ENCODE data around the gene SDHAF4. TPM values are rescaled to one million over a fixed set of nuclear protein-coding genes. Genes with fewer than 3 reads are reported as not detected.

The SDHAF4 gene
- total and polyA plus RNA-seq, 10 of the 15 experiments (the other 5 are each of a cell fraction or from before 2014, with no cell fraction given), result 8.4 to 20.4 (median 15.6) TPM

- H3K79me2 ChIP-seq (ENCODE audit: control insufficient read depth, insufficient read depth, low read length), result no peaks in the 10 kb centered on the region
- no peak overlapping the region for H3K4me3 ChIP-seq
- TF ChIP-seq BMI1 (IDR thresholded peaks at IDR 0.05; ENCODE audit: borderline replicate concordance) (no peak), HDGF (IDR thresholded peaks at IDR 0.05) (no peak), SREBF2 (IDR thresholded peaks at IDR 0.05; ENCODE audit: low read length) (no peak), KLF5 (IDR thresholded peaks at IDR 0.05; ENCODE audit: partially characterized antibody) (no peak)
- H3K9me3 ChIP-seq (replicated peaks; ENCODE audit: control insufficient read depth, insufficient read depth, low read length), result no peaks in the 10 kb centered on the region
- no peaks in the 10 kb centered on the region for H3K36me3 ChIP-seq (ENCODE audit: control insufficient read depth in 2 of 2, insufficient read depth in 2 of 2, low read length in 1 of 2)
- ChIA-PET CTCF (no interaction called here), RAD21 (ENCODE audit: unreplicated experiment) (interaction anchor here (1.8 kb wide), 1 partner anchor 9 kb away, joined by 5 read pairs; no protein-coding TSS in a partner anchor), POLR2A (interaction anchor here (0.7 kb wide), 1 partner anchor 9 kb away, joined by 4 read pairs; no protein-coding TSS in a partner anchor), SMC1A (ENCODE audit: uncharacterized antibody, unreplicated experiment) (no interaction called here)
- in situ Hi-C loops (cut with MboI) (no loop called here), intact Hi-C loops (cut with micrococcal nuclease; ENCODE audit: unreplicated experiment) (no loop called here)
- H4K20me1 ChIP-seq (ENCODE audit: control insufficient read depth, insufficient read depth), result no peaks in the 10 kb centered on the region
- H3K4me1 ChIP-seq (ENCODE audit: control insufficient read depth, insufficient read depth, low read length), result no peaks in the 10 kb centered on the region
- no peak for FAIRE-seq
- 100% methylated on average over 2 of the region's 2 CpGs for WGBS (ENCODE audit: insufficient coverage, insufficient replicate concordance, low lambda C conversion rate, missing lambda C conversion rate)
- no TSS peak for BruUV-seq (replicated peaks)
- no peak overlapping the region for H3K9ac ChIP-seq (ENCODE audit: control insufficient read depth, insufficient read depth, low read length)
- no peak for DNase-seq (ENCODE audit: low read depth, low spot score)
- H2AFZ ChIP-seq (ENCODE audit: control insufficient read depth, low read depth, low read length), result no peak overlapping the region
- H3K27me3 ChIP-seq (replicated peaks in 1 of 2; ENCODE audit: control insufficient read depth in 2 of 2, insufficient read depth in 2 of 2, low read length in 1 of 2), result no peaks in the 10 kb centered on the region
- H3K27ac ChIP-seq (ENCODE audit: control insufficient read depth, insufficient read depth), result no peak overlapping the region
- no peak for ATAC-seq
- H3K4me2 ChIP-seq (ENCODE audit: control insufficient read depth, insufficient read depth), result no peak overlapping the region
Measured at GRCh38 chr6:70530023-70530422, 36.7 kb upstream of the SDHAF4 start.

- no peak overlapping the region for H3K4me3 ChIP-seq
- H3K36me3 ChIP-seq (ENCODE audit: control insufficient read depth in 2 of 2, insufficient read depth in 2 of 2, low read length in 1 of 2), result no peaks in the 10 kb centered on the region
- H3K4me2 ChIP-seq (ENCODE audit: control insufficient read depth, insufficient read depth), result no peak overlapping the region
- H3K9me3 ChIP-seq (replicated peaks; ENCODE audit: control insufficient read depth, insufficient read depth, low read length), result no peaks in the 10 kb centered on the region
- peak; percentile 83 for ATAC-seq
- ChIA-PET RAD21 (ENCODE audit: unreplicated experiment) (interaction anchor here (0.7 to 1.8 kb wide), 5 partner anchors 10 to 176 kb away, joined by 3 to 5 read pairs (median 4); partner anchors contain the start of gene FAM135A), CTCF (interaction anchor here (0.9 to 3.4 kb wide), 5 partner anchors 11 to 176 kb away, joined by 3 to 22 read pairs (median 4); no protein-coding TSS in a partner anchor), POLR2A (interaction anchor here (0.6 to 1.4 kb wide), 5 partner anchors 36 to 139 kb away, joined by 3 to 6 read pairs (median 3); no protein-coding TSS in a partner anchor), SMC1A (ENCODE audit: uncharacterized antibody, unreplicated experiment) (interaction anchor here (0.7 to 2.6 kb wide), 7 partner anchors 10 to 155 kb away, joined by 3 to 11 read pairs (median 4); partner anchors contain the start of gene SMAP1)
- no peak overlapping the region for H2AFZ ChIP-seq (ENCODE audit: control insufficient read depth, low read depth, low read length)
- FAIRE-seq, result no peak
- no peaks in the 10 kb centered on the region for H3K27me3 ChIP-seq (replicated peaks in 1 of 2; ENCODE audit: control insufficient read depth in 2 of 2, insufficient read depth in 2 of 2, low read length in 1 of 2)
- peak; percentile 4 for DNase-seq (ENCODE audit: low read depth, low spot score)
- in situ Hi-C loops (cut with MboI) (no loop called here), intact Hi-C loops (cut with micrococcal nuclease; ENCODE audit: unreplicated experiment) (no loop called here)
- no TSS peak for BruUV-seq (replicated peaks)
- H3K27ac ChIP-seq (ENCODE audit: control insufficient read depth, insufficient read depth), result no peak overlapping the region
- no peaks in the 10 kb centered on the region for H3K4me1 ChIP-seq (ENCODE audit: control insufficient read depth, insufficient read depth, low read length)
- no peak overlapping the region for H3K9ac ChIP-seq (ENCODE audit: control insufficient read depth, insufficient read depth, low read length)
- no peaks in the 10 kb centered on the region for H3K79me2 ChIP-seq (ENCODE audit: control insufficient read depth, insufficient read depth, low read length)
- H4K20me1 ChIP-seq (ENCODE audit: control insufficient read depth, insufficient read depth), result no peaks in the 10 kb centered on the region
- 95% methylated on average over 1 of the region's 1 CpG for WGBS (ENCODE audit: insufficient coverage, insufficient replicate concordance, low lambda C conversion rate, missing lambda C conversion rate)
- TF ChIP-seq MEF2A (IDR thresholded peaks at IDR 0.05; ENCODE audit: insufficient read depth, low read depth, low read length), result no peak
- TF ChIP-seq RFX5 (IDR thresholded peaks at IDR 0.05; ENCODE audit: low read depth, low read length), result no peak
- no peak for TF ChIP-seq KDM1A (IDR thresholded peaks at IDR 0.05; ENCODE audit: borderline replicate concordance)
- TF ChIP-seq PBX3 (IDR thresholded peaks at IDR 0.05; ENCODE audit: insufficient replicate concordance, low read depth, low read length), result no peak
- TF ChIP-seq RELB (IDR thresholded peaks at IDR 0.05; ENCODE audit: low read depth), result peak; percentile 64; the same call in 1 of the 2 replicates
- 0 out of 2 replicates have a peak, but pooled peaks have one; percentile 23 for TF ChIP-seq IRF4 (IDR thresholded peaks at IDR 0.05; ENCODE audit: low read depth, low read length)
- no peak for TF ChIP-seq CEBPB (IDR thresholded peaks at IDR 0.05; ENCODE audit: borderline replicate concordance in 1 of 2, low read depth in 2 of 2, low read length in 2 of 2)
- 0 out of 2 replicates have a peak, but pooled peaks have one; percentile 18 for TF ChIP-seq ATF2 (IDR thresholded peaks at IDR 0.05; ENCODE audit: low read length)
- TF ChIP-seq CBX5 (IDR thresholded peaks at IDR 0.05; ENCODE audit: low read depth), result no peak
- TF ChIP-seq CREB1 (IDR thresholded peaks at IDR 0.05; ENCODE audit: low read depth), result no peak
- TF ChIP-seq BMI1 (IDR thresholded peaks at IDR 0.05; ENCODE audit: borderline replicate concordance), result 0 out of 2 replicates have a peak, but pooled peaks have one; percentile 40
Measured at GRCh38 chr6:70531133-70531532, 35.6 kb upstream of the SDHAF4 start.
